Measurements from ENCODE around the gene TMEM140.
"Not testable (repeated sequence)": the region's sequence is repeated elsewhere in the genome, so short reads cannot be mapped to it uniquely, and the experiment has no call there.

TMEM140 gene

DNA sequence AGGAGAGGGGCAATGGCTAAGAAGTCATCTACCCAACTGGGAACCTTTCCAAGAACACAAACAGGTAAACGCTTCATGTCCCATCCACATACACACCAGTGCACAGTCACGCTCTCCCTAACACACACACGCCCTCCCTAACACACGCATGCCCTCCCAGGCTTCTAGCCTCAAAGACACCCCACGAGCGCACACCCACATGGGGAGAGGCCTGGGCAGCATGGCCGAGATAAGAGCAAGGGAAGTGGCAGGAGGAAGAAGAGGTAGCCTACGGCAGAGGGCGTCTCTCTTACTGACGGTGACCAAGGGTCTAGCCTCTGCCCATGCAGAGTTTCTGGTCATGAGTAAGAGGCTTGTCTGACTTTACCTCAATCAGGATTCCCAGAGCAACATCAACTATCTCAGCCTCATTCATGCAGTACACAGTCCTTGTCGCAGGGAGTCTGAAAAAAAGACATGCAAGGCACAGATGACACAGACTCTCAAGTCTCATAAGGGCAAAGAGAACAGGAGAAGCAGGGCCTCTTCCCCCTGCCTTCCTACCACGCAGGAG lies 19.6 kb downstream of the TMEM140 start:
- no peak for DNase-seq (ENCODE audit: low read depth, low spot score)
- in situ Hi-C loops (cut with HindIII; ENCODE audit: low sequenced_read_pairs) = no loop called here
- no peak overlapping the region for H3K4me3 ChIP-seq (ENCODE audit: low read depth, low read length)
- TF ChIP-seq CTCF (IDR thresholded peaks at IDR 0.05; ENCODE audit: low read depth, low read length) = no peak

- TF ChIP-seq CTCF (IDR thresholded peaks at IDR 0.05; ENCODE audit: low read depth, low read length) = no peak
- no peak overlapping the region for H3K4me3 ChIP-seq (ENCODE audit: low read depth, low read length)
- DNase-seq (ENCODE audit: low read depth, low spot score) = no peak
- in situ Hi-C loops (cut with HindIII; ENCODE audit: low sequenced_read_pairs) = no loop called here
Measured at GRCh38 chr7:135168001-135168400, 20.1 kb downstream of the TMEM140 start.

DNA sequence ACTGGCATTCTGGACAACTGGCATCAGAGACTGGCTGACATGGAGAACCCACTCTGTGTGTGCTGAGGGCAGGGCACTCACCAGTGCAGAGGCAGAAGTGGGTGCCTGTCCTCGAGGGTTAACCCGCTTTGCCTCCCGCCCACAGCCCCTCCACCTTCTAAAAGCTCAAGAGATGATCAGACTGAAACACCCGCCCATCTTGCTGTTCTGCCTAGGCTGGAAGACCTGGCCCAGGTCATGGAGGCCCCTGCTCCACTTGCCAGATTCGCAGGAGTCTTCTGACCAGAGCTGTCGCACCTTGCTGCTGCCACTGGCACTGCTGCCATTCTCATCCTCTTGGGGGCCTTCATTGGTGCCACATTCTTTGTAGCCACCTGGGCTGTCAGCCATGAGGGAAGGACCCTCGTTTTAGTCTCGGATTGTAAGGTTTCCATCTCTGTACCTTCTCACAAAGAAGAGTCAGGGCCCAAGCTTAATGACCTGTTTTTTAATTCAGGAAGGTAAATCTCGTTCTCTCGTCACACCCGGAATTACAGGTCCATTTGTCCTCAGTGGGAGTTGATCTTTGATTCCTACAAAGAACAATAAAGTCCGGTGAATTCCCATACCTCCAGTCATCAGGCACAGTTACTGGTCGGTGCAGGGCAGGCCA lies 20.7 kb downstream of the TMEM140 start:
- H3K4me3 ChIP-seq (ENCODE audit: low read depth, low read length) = no peak overlapping the region
- in situ Hi-C loops (cut with HindIII; ENCODE audit: low sequenced_read_pairs) = no loop called here
- DNase-seq (ENCODE audit: low read depth, low spot score) = no peak
- TF ChIP-seq CTCF (IDR thresholded peaks at IDR 0.05; ENCODE audit: low read depth, low read length) = no peak

GRCh38 chr7:135169141-135169963 lies 21.5 kb downstream of the TMEM140 start:
- in situ Hi-C loops (cut with HindIII; ENCODE audit: low sequenced_read_pairs) = no loop called here
- H3K4me3 ChIP-seq (ENCODE audit: low read depth, low read length) = peak overlapping the region; percentile 72
- TF ChIP-seq CTCF (IDR thresholded peaks at IDR 0.05; ENCODE audit: low read depth, low read length) = peak; percentile 39
- DNase-seq (ENCODE audit: low read depth, low spot score) = no peak

- H3K4me3 ChIP-seq (ENCODE audit: low read depth, low read length) = peak overlapping the region; percentile 72
- no peak for TF ChIP-seq CTCF (IDR thresholded peaks at IDR 0.05; ENCODE audit: low read depth, low read length)
- in situ Hi-C loops (cut with HindIII; ENCODE audit: low sequenced_read_pairs) = no loop called here
- DNase-seq (ENCODE audit: low read depth, low spot score) = peak; percentile 57
Measured at GRCh38 chr7:135169964-135170273, 22.0 kb downstream of the TMEM140 start.

DNA sequence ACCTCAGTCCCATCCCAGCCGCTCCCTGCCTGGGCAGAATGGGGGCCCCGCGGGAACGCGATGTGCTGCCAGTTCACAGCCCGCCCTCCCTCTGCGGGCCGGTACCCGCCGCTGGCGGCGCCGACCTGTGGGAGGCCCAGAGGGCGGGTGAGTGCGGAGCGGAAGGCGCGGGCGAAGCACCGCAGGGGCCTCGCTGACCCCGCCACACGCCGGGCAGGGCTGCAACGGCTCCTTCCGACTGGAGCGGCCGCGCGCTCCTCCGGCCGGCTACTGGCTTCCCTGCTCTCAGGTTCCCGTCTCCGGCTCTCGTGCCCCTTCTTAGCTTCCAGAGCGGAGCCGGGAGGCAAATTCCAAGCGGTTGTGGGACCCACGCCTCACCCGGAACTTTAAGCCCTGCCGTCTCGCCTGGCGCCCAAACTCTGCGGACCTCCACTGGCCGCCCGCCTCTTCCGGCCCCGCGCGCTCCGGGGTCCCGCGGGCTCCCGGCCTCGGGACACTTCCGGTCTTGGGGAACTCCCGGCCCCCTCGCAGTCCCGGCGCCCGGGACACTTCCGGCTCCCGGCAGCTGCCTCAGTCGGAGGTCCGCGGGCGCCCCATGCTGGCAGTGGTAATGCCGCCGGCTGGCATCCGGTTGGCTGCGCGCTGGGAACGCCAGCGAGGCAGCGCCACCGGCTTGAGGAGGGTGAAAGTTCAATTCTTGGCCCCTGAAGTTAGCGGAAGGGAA lies 22.6 kb downstream of the TMEM140 start, which contains the start of gene CYREN:
CYREN (minus strand) TSS at position 434 of the 724 bp plus-strand sequence. CDS start 1,785 bp downstream, outside the sequence.
- TF ChIP-seq CTCF (IDR thresholded peaks at IDR 0.05; ENCODE audit: low read depth, low read length) = peak; percentile 51
- in situ Hi-C loops (cut with HindIII; ENCODE audit: low sequenced_read_pairs) = no loop called here
- H3K4me3 ChIP-seq (ENCODE audit: low read depth, low read length) = peak within 1 kb of the TSS; percentile 72
- DNase-seq (ENCODE audit: low read depth, low spot score) = peak; percentile 95

- H3K4me3 ChIP-seq (ENCODE audit: low read depth, low read length) = peak overlapping the region; percentile 72
- DNase-seq (ENCODE audit: low read depth, low spot score); in situ Hi-C loops (cut with HindIII; ENCODE audit: low sequenced_read_pairs): not testable (repeated sequence)
Measured at GRCh38 chr7:135170998-135171481, 23.2 kb downstream of the TMEM140 start.

GRCh38 chr7:135171581-135172291 lies 23.9 kb downstream of the TMEM140 start:
- H3K4me3 ChIP-seq (ENCODE audit: low read depth, low read length); DNase-seq (ENCODE audit: low read depth, low spot score): not testable (repeated sequence)

GRCh38 chr7:135173916-135174315 lies 26.0 kb downstream of the TMEM140 start:
- H3K4me3 ChIP-seq (ENCODE audit: low read depth, low read length); DNase-seq (ENCODE audit: low read depth, low spot score); in situ Hi-C loops (cut with HindIII; ENCODE audit: low sequenced_read_pairs): not testable (repeated sequence)

More at GRCh38 chr7:135171581-135172291, 23.9 kb downstream of the TMEM140 start:
- in situ Hi-C loops (cut with HindIII; ENCODE audit: low sequenced_read_pairs) = not testable (repeated sequence)
